Osteocyte (in vitro differentiated cells): Measurements from ENCODE around the gene WDR27. TPM values are rescaled to one million over a fixed set of nuclear protein-coding genes. Genes with fewer than 3 reads are reported as not detected.

Experiments
- DNase-seq: peaks from one replicate; pipeline ENCODE4 v3.0.0; 2021; ENCODE audit warnings: mixed read lengths; ENCODE audit not compliant: unreplicated experiment; ENCODE audit errors: extremely low spot score
- H3K27ac Mint-ChIP-seq: one replicate; pipeline ENCODE4 v1.8.0; 2021; ENCODE audit warnings: mild to moderate bottlenecking, mixed read lengths; ENCODE audit not compliant: unreplicated experiment
- H3K27me3 Mint-ChIP-seq: one replicate; pipeline ENCODE4 v1.8.0; 2021; ENCODE audit warnings: mixed read lengths; ENCODE audit not compliant: unreplicated experiment
- H3K36me3 Mint-ChIP-seq: one replicate; pipeline ENCODE4 v1.8.0; 2021; ENCODE audit warnings: mixed read lengths; ENCODE audit not compliant: unreplicated experiment
- H3K4me1 Mint-ChIP-seq: one replicate; pipeline ENCODE4 v1.8.0; 2021; ENCODE audit warnings: mixed read lengths; ENCODE audit not compliant: unreplicated experiment
- H3K4me3 Mint-ChIP-seq: one replicate; pipeline ENCODE4 v1.8.0; 2021; ENCODE audit warnings: mild to moderate bottlenecking, moderate library complexity, mixed read lengths; ENCODE audit not compliant: unreplicated experiment
- H3K9me3 Mint-ChIP-seq: one replicate; pipeline ENCODE4 v1.8.0; 2021; ENCODE audit warnings: mixed read lengths; ENCODE audit not compliant: unreplicated experiment
- total RNA-seq: library from RNA; stranded (reverse); gene quantifications from 2 replicates; pipeline ENCODE4 v1.2.1, GENCODE V29; 2021
- TF ChIP-seq, protein P1 (sequence below): fragments of 200-600 bp; sonication (generic); IDR thresholded peaks from 2 replicates; pipeline ENCODE4 v1.5.0; 2021; ENCODE audit warnings: antibody characterized with exemption, mild to moderate bottlenecking, moderate library complexity

Gene WDR27
- total RNA-seq, 1 donor from 2014 or later = 37.4 TPM

DNA sequence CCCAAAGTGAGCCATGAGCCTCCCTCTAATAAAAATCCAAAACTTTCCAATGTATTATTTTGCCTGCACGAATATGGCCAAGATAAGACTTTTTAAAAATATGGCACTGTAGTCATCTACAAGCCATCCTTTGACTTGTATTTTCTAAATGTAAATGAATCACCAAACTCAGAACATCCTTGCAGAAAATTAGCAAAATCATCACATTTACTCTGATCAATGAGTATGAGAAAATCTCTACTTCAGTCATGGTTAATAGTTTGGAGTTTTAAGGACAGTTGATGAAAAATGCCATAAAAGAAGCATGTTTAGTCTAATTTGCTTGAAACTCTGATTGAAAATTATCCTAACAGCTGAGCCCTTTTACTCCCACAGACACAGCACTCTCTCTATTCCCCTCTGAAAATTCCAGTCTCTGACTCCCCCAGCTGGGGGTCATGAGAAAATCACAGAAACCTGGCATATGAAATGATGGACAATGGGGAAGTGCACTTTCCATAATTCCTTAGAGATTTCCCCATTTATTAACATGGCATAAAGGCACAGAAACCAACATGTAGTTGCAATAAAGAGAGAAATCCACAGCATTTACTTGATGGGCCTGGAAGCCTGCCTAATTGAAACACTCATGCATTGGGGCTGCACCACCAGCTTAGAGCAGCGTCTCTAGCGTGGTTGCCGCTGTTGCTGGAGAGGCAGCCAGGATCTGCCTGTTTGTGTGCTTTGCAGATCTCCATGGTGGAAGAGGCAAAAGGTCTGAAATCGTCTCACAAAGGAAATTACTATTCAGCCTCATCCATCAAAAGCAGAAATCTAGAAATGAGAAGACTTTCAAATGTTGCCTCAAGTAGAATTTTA lies 214.0 kb downstream of the WDR27 start:
- no peak for DNase-seq
- no peaks in the 10 kb centered on the region for H3K27me3 Mint-ChIP-seq
- no peak overlapping the region for H3K4me3 Mint-ChIP-seq
- peaks cover 3% of the 10 kb centered on the region for H3K36me3 Mint-ChIP-seq
- peaks cover 19% of the 10 kb centered on the region for H3K9me3 Mint-ChIP-seq
- TF ChIP-seq, protein P1, sequence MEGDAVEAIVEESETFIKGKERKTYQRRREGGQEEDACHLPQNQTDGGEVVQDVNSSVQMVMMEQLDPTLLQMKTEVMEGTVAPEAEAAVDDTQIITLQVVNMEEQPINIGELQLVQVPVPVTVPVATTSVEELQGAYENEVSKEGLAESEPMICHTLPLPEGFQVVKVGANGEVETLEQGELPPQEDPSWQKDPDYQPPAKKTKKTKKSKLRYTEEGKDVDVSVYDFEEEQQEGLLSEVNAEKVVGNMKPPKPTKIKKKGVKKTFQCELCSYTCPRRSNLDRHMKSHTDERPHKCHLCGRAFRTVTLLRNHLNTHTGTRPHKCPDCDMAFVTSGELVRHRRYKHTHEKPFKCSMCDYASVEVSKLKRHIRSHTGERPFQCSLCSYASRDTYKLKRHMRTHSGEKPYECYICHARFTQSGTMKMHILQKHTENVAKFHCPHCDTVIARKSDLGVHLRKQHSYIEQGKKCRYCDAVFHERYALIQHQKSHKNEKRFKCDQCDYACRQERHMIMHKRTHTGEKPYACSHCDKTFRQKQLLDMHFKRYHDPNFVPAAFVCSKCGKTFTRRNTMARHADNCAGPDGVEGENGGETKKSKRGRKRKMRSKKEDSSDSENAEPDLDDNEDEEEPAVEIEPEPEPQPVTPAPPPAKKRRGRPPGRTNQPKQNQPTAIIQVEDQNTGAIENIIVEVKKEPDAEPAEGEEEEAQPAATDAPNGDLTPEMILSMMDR = peak; percentile 56
- no peak overlapping the region for H3K27ac Mint-ChIP-seq
- peaks cover 14% of the 10 kb centered on the region for H3K4me1 Mint-ChIP-seq

DNA sequence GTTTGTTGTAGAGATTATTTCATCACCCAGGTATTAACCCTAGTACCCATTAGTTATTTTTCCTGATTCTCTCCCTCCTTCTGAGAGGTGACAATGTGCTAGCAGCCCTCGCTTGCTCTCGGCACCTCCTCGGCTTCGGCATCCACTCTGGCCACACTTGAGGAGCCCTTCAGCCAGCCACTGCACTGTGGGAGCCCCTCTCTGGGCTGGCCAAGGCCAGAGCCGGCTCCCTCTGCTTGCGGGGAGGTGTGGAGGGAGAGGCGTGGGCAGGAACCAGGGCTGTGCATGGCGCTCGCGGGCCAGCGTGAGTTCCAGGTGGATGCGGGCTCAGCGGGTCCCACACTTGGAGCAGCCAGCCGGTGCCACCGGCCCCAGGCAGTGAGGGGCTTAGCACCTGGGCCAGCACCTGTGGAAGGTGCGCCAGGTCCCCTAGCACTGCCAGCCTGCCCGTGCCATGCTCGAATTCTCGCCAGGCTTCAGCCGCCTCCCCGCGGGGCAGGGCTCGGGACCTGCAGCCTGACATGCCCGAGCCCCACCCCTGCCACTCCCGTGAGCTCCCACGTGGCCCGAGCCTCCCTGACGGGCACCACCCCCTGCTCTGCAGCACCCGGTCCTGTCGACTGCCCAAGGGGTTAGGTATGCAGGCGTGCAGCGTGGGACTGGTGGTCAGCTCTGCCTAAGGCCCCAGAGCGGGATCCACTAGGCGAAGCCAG lies 221.9 kb downstream of the WDR27 start:
- Mint-ChIP-seq H3K36me3 (peaks cover 8% of the 10 kb centered on the region), H3K4me3 (no peak overlapping the region), H3K27me3 (no peaks in the 10 kb centered on the region), H3K27ac (no peak overlapping the region), H3K4me1 (no peaks in the 10 kb centered on the region), H3K9me3 (peaks cover 26% of the 10 kb centered on the region)
- DNase-seq = no peak
- TF ChIP-seq, protein P1 = no peak

- Mint-ChIP-seq H3K4me1 (no peaks in the 10 kb centered on the region), H3K4me3 (no peak overlapping the region), H3K27me3 (no peaks in the 10 kb centered on the region), H3K9me3 (peaks cover 28% of the 10 kb centered on the region), H3K27ac (no peak overlapping the region), H3K36me3 (peaks cover 5% of the 10 kb centered on the region)
- TF ChIP-seq, protein P1 = no peak
- no peak for DNase-seq
Measured at GRCh38 chr6:169474362-169474761, 227.5 kb downstream of the WDR27 start.

DNA sequence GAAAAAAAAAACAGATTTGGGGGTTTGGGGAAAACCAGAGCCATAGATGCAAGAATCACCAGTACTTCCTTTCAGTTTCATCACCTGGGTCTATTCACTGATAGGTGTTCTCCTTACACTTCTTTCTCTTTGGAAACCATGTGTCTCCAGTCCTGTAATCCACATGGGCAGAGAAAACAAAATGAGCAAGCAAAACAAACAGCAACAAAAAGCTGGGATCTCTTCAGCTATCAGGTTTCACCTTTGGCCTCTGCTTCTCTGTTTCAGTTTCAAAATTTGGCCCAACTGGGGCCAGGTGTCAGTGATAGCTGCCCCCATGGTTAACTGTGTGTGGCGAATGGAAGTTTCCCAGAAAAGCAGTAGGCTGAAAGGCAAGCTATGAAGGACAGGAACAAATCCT lies 228.2 kb downstream of the WDR27 start:
- TF ChIP-seq, protein P1 = no peak
- no peaks in the 10 kb centered on the region for H3K27me3 Mint-ChIP-seq
- peaks cover 34% of the 10 kb centered on the region for H3K9me3 Mint-ChIP-seq
- no peak overlapping the region for H3K27ac Mint-ChIP-seq
- no peak overlapping the region for H3K4me3 Mint-ChIP-seq
- no peaks in the 10 kb centered on the region for H3K4me1 Mint-ChIP-seq
- peaks cover 5% of the 10 kb centered on the region for H3K36me3 Mint-ChIP-seq
- DNase-seq = no peak

DNA sequence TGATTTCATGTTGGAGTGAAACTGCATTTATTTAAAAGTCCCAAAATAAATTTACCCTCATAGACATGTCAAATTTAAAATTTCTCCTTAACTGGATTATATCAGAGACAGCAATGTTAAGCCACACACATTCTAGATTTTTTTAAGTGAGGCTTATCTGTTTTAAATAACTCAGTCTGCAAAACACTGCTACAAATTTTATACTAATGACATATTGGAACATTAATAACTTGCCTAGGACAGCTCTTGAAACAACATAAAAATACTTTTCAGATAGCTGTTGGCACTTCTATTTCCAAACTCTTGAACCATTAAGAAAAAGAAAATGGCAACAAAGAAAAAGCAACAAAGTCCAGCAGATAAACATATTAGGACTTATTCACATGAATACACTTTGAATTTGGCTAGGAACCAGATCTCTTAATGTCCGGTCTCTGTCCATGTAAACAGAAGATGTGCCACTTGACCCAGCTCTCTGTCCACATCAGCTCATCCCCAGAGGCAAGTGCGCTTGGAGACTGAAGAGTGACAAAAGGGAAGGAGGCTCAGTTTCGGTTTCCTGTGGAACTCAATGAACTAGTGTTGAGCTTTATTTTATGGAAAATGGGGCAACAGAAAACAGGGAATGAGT lies 228.9 kb downstream of the WDR27 start:
- H3K9me3 Mint-ChIP-seq = peaks cover 39% of the 10 kb centered on the region
- no peak for DNase-seq
- H3K27me3 Mint-ChIP-seq = no peaks in the 10 kb centered on the region
- TF ChIP-seq, protein P1 = no peak
- H3K36me3 Mint-ChIP-seq = peaks cover 5% of the 10 kb centered on the region
- H3K27ac Mint-ChIP-seq = no peak overlapping the region
- H3K4me3 Mint-ChIP-seq = no peak overlapping the region
- H3K4me1 Mint-ChIP-seq = no peaks in the 10 kb centered on the region
